HepG2 (cell line): ENCODE results near the gene COX6B1. TPM values are rescaled to one million over a fixed set of nuclear protein-coding genes. Genes with fewer than 3 reads are reported as not detected.

Experiments used
- ATAC-seq: fragments of 200-7000 bp; cut with Tn5 transposase; 3 replicates; pipeline ENCODE4 v1.9.1; 2020; ENCODE audit warnings: mild to moderate bottlenecking, moderate library complexity
- BruUV-seq: library from RNA; stranded (reverse); fragments of 400-500 nt; replicated peaks from 2 replicates; lab custom pipeline; 2021; lab: Mats Ljungman, UMichigan
- CTCF ChIA-PET: fragments of 300-600 bp; formaldehyde crosslinking; extraction: SDS; loops from one replicate; lab custom pipeline; 2021; ENCODE audit warnings: low total read pairs, inconsistent platforms, low intra/inter-chr PET ratio; lab: Yijun Ruan, JAX
- POLR2A ChIA-PET: fragments of 350-600 bp; sonication (Branson Sonifier 250); formaldehyde crosslinking; loops from one replicate; lab custom pipeline; 2020; ENCODE audit warnings: antibody characterized with exemption, inconsistent platforms; lab: Yijun Ruan, JAX
- DNase-seq: peaks from one replicate; pipeline ENCODE4 v3.0.0-alpha.2; 2015; ENCODE audit warnings: low spot score
- FAIRE-seq: peaks from 3 replicates; lab custom pipeline; 2011; peaks lifted over from hg19 to GRCh38; lab: Jason Lieb, UNC
- H2AFZ ChIP-seq: one replicate; pipeline ENCODE4 v1.6.1; 2011; ENCODE audit warnings: low read length, inconsistent platforms
- H3K27ac ChIP-seq: fragments of 300-600 bp; 3 replicates; pipeline ENCODE4 v1.8.0; 2011; ENCODE audit warnings: mixed run types, mild to moderate bottlenecking, mixed read lengths, low read length, inconsistent platforms; ENCODE audit not compliant: insufficient read depth; ENCODE audit errors: extremely low read length
- H3K27me3 ChIP-seq, 2 experiments: fragments of 200-600 bp in 1 of 2; 2 replicates in 1 of 2; 3 replicates in 1 of 2; pipeline versions ENCODE4 v1.6.0 to v1.8.0; 2011; ENCODE audit warnings: low read length in 2 of 2, mild to moderate bottlenecking in 2 of 2, moderate library complexity in 2 of 2, inconsistent platforms in 1 of 2; ENCODE audit not compliant: insufficient read depth in 2 of 2, control insufficient read depth in 1 of 2
- H3K36me3 ChIP-seq, 2 experiments: fragments of 200-600 bp in 1 of 2; replicated peaks in 1 of 2; 2 replicates in 1 of 2; 3 replicates in 1 of 2; pipeline versions ENCODE4 v1.5.1 to v1.8.0; 2011; ENCODE audit warnings: low read length in 2 of 2, inconsistent platforms in 1 of 2; ENCODE audit not compliant: insufficient read depth in 2 of 2, control insufficient read depth in 1 of 2
- H3K4me1 ChIP-seq: 2 replicates; pipeline ENCODE4 v1.5.1; 2012; ENCODE audit warnings: low read length, inconsistent platforms; ENCODE audit not compliant: insufficient read depth
- H3K4me2 ChIP-seq: 2 replicates; pipeline ENCODE4 v1.6.0; 2011; ENCODE audit warnings: low read depth, low read length, inconsistent platforms
- H3K4me3 ChIP-seq, 3 experiments: fragments of 200-600 bp in 1 of 3; sonication (generic), shearing (Covaris generic) in 1 of 3; replicated peaks in 1 of 3; 2 replicates each; pipeline ENCODE4 v1.5.1; 2011 to 2016; ENCODE audit warnings: low read length in 3 of 3, inconsistent platforms in 2 of 3, low read depth in 2 of 3, mild to moderate bottlenecking in 2 of 3, control low read depth in 1 of 3, mixed read lengths in 1 of 3; ENCODE audit not compliant: insufficient read depth in 1 of 3
- H3K79me2 ChIP-seq: one replicate; pipeline ENCODE4 v1.6.1; 2011; ENCODE audit warnings: low read length, inconsistent platforms; ENCODE audit not compliant: insufficient read depth
- H3K9ac ChIP-seq: 2 replicates; pipeline ENCODE4 v1.6.0; 2011; ENCODE audit warnings: mild to moderate bottlenecking, low read depth, low read length, inconsistent platforms; ENCODE audit not compliant: insufficient read depth
- H3K9me3 ChIP-seq: 2 replicates; pipeline ENCODE4 v1.5.1; 2012; ENCODE audit warnings: mild to moderate bottlenecking, low read length
- H4K20me1 ChIP-seq: 2 replicates; pipeline ENCODE4 v1.6.0; 2011; ENCODE audit warnings: inconsistent platforms, mild to moderate bottlenecking, low read length, moderate library complexity; ENCODE audit not compliant: insufficient read depth
- BORCS8-MEF2B ChIP-seq: sonication (generic); formaldehyde crosslinking; IDR thresholded peaks from 2 replicates; pipeline ENCODE4 v1.8.0; 2022; ENCODE audit warnings: mild to moderate bottlenecking, missing genetic modification reagents
- GLMP ChIP-seq: sonication (generic); formaldehyde crosslinking; IDR thresholded peaks from 2 replicates; pipeline ENCODE4 v1.9.0; 2021; ENCODE audit warnings: missing genetic modification reagents, mild to moderate bottlenecking, borderline replicate concordance
- KDM5B ChIP-seq: sonication (generic); formaldehyde crosslinking; IDR thresholded peaks from 2 replicates; pipeline ENCODE4 v1.4.0; 2020; ENCODE audit warnings: missing genetic modification reagents, mild to moderate bottlenecking, borderline replicate concordance
- MEF2D ChIP-seq: sonication (generic); formaldehyde crosslinking; IDR thresholded peaks from 2 replicates; pipeline ENCODE4 v1.5.1; 2020; ENCODE audit warnings: mild to moderate bottlenecking, missing genetic modification reagents
- MTF1 ChIP-seq: sonication (generic); formaldehyde crosslinking; IDR thresholded peaks from 2 replicates; pipeline ENCODE4 v1.5.0; 2020; ENCODE audit warnings: missing genetic modification reagents
- NR1H2 ChIP-seq: sonication (generic); formaldehyde crosslinking; IDR thresholded peaks from 2 replicates; pipeline ENCODE4 v1.8.1; 2022; ENCODE audit warnings: low read depth, missing genetic modification reagents, borderline replicate concordance
- PREB ChIP-seq: sonication (generic); formaldehyde crosslinking; IDR thresholded peaks from 2 replicates; pipeline ENCODE4 v1.4.0; 2020; ENCODE audit warnings: missing genetic modification reagents
- ZBTB46 ChIP-seq: sonication (generic); formaldehyde crosslinking; IDR thresholded peaks from 2 replicates; pipeline ENCODE4 v1.4.0; 2020; ENCODE audit warnings: mild to moderate bottlenecking, missing genetic modification reagents, borderline replicate concordance
- ZFX ChIP-seq: sonication (generic); formaldehyde crosslinking; IDR thresholded peaks from 2 replicates; pipeline ENCODE4 v1.4.0; 2020; ENCODE audit warnings: mild to moderate bottlenecking, low read depth, missing genetic modification reagents, moderate library complexity
- ZNF205 ChIP-seq: IDR thresholded peaks from 2 replicates; pipeline ENCODE4 v1.6.1; 2018; ENCODE audit warnings: missing biosample characterization, missing genetic modification reagents
- ZNF235 ChIP-seq: sonication (generic); formaldehyde crosslinking; IDR thresholded peaks from 2 replicates; pipeline ENCODE4 v1.8.1; 2023; ENCODE audit warnings: mild to moderate bottlenecking, missing genetic modification reagents, borderline replicate concordance
- ZNF367 ChIP-seq: sonication (generic); formaldehyde crosslinking; IDR thresholded peaks from 2 replicates; pipeline ENCODE4 v1.4.0; 2020; ENCODE audit warnings: missing genetic modification reagents, borderline replicate concordance
- ZNF570 ChIP-seq: sonication (generic); formaldehyde crosslinking; IDR thresholded peaks from 2 replicates; pipeline ENCODE4 v1.4.0; 2020; ENCODE audit warnings: mild to moderate bottlenecking, missing genetic modification reagents, borderline replicate concordance
- WGBS: methylation state at CpG from one replicate; pipeline ENCODE4 v1.1.6; 2017; ENCODE audit warnings: low lambda C conversion rate; 5-methylcytosine and 5-hydroxymethylcytosine counted together
- in situ Hi-C: cut with HindIII; loops from 2 replicates; pipeline ENCODE4 v1.10.0; 2017; ENCODE audit warnings: low pct_unique_long_range_greater_than_20kb; ENCODE audit not compliant: extremely low pct_ligation_motif_present
- intact Hi-C: fragments of 100-400 bp; cut with micrococcal nuclease; formaldehyde crosslinking; loops from one replicate; pipeline ENCODE4 v1.10.0; 2022; ENCODE audit not compliant: unreplicated experiment
- polyA plus RNA-seq, 8 experiments: library from polyadenylated mRNA; depleted of rRNA in 3 of 8; stranded (reverse) in 7 of 8; unstranded in 1 of 8; fragments of >200 nt; fragmentation: Illumina TruSeq in 4 of 8; extraction: Trizol in 4 of 8; gene quantifications; 2 replicates each; pipeline versions ENCODE4 v1.2.1 to v1.2.3, GENCODE V29; 2011 to 2016; ENCODE audit warnings: low read depth in 4 of 8, missing spikeins in 1 of 8, mixed read lengths in 1 of 8; ENCODE audit not compliant: insufficient read depth in 1 of 8
- total RNA-seq, 5 experiments: library from RNA; depleted of rRNA; stranded (reverse); fragments of >200 nt; fragmentation: Illumina TruSeq; extraction: Trizol; gene quantifications; 2 replicates each; pipeline ENCODE4 v1.2.3, GENCODE V29; 2016; ENCODE audit warnings: low read depth in 1 of 5
- TF ChIP-seq, protein P1 (sequence below): sonication (generic); formaldehyde crosslinking; IDR thresholded peaks from 2 replicates; pipeline ENCODE4 v1.4.0; 2020; ENCODE audit warnings: missing genetic modification reagents

The COX6B1 gene
- total and polyA plus RNA-seq, 2 of the 13 experiments (the other 11 are each of a cell fraction or from before 2014, with no cell fraction given): 481 to 487 TPM

DNA sequence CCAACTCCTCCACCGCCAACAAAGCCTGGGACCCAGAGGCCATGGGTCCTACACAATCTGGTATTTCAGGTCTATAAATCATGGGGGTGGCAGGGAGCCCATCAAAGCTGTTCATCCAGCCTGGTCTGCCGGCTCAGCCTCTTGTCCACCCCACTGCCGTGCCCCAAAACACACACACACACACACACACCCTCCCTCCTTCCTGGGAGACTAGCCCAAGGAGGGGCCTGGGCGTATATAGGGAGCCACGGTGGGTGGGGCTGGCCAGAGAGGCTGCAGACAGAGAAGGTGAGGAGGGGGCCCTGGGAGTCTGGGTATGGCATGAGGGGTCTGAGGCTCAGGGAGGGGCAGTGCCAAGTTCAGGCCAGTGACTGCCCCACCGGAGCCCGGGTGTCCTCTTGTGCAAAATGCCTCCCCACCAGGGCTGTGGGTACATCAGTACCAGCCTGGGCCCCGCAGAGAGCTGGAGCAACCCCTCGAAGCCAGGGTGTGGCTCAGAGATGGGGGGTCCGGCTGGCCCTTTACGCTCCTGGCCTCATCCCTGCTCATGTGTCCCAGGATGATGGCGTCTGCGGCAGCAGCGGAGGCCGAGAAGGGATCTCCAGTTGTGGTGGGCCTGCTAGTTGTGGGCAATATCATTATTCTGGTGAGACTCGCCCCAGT, 18.3 kb downstream of the COX6B1 start, which contains the start of gene UPK1A:
Gene UPK1A, plus strand, starts transcription at position 267 of the 663 bp plus-strand sequence. Its CDS starts 296 bp downstream, at position 563.
- ATAC-seq: no peak
- Histone ChIP-seq H3K27me3 (0 out of 5 replicates have a peak, but pooled peaks cover 0 to 4% of the 10 kb centered on the region in 2 experiments), H3K27ac (no peak within 1 kb of the TSS), H3K9ac (no peak within 1 kb of the TSS), H3K4me1 (peaks cover 32% of the 10 kb centered on the region), H3K4me3 (no peak within 1 kb of the TSS), H2AFZ (no peak within 1 kb of the TSS), H3K4me2 (no peak within 1 kb of the TSS), H3K36me3 (no peaks in the 10 kb centered on the region), H3K9me3 (no peaks in the 10 kb centered on the region), H4K20me1 (no peaks in the 10 kb centered on the region)
- no peak for FAIRE-seq
- no TSS peak for BruUV-seq
- no peak for DNase-seq
- CTCF ChIA-PET: no interaction called here
- in situ Hi-C loops: no loop called here
- 98% methylated on average over 7 of the region's 16 CpGs for WGBS
- TF ChIP-seq PREB (CRISPR knock-in tag) (no peak), ZFX (no peak), ZNF570 (no peak), ZNF367 (CRISPR knock-in tag) (no peak), GLMP (no peak), MEF2D (CRISPR knock-in tag) (no peak), KDM5B (CRISPR knock-in tag) (no peak), ZNF235 (no peak), ZNF205 (CRISPR knock-in tag) (no peak), BORCS8-MEF2B (CRISPR knock-in tag) (no peak), NR1H2 (CRISPR knock-in tag) (no peak), MTF1 (CRISPR knock-in tag) (no peak), ZBTB46 (CRISPR knock-in tag) (no peak)
- TF ChIP-seq, protein P1, sequence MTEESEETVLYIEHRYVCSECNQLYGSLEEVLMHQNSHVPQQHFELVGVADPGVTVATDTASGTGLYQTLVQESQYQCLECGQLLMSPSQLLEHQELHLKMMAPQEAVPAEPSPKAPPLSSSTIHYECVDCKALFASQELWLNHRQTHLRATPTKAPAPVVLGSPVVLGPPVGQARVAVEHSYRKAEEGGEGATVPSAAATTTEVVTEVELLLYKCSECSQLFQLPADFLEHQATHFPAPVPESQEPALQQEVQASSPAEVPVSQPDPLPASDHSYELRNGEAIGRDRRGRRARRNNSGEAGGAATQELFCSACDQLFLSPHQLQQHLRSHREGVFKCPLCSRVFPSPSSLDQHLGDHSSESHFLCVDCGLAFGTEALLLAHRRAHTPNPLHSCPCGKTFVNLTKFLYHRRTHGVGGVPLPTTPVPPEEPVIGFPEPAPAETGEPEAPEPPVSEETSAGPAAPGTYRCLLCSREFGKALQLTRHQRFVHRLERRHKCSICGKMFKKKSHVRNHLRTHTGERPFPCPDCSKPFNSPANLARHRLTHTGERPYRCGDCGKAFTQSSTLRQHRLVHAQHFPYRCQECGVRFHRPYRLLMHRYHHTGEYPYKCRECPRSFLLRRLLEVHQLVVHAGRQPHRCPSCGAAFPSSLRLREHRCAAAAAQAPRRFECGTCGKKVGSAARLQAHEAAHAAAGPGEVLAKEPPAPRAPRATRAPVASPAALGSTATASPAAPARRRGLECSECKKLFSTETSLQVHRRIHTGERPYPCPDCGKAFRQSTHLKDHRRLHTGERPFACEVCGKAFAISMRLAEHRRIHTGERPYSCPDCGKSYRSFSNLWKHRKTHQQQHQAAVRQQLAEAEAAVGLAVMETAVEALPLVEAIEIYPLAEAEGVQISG (CRISPR knock-in tag): no peak
- TF ChIP-seq, all 625 proteins: peak for 0
- intact Hi-C loops: no loop called here
- no peaks in the 10 kb centered on the region for H3K79me2 ChIP-seq
- POLR2A ChIA-PET: no interaction called here
